ENCODE results near the gene THBS3.

Gene THBS3

GRCh38 chr1:155186067-155186793, 21.5 kb downstream of the THBS3 start:
- TF ChIP-seq CTCF (IDR thresholded peaks at IDR 0.05; ENCODE audit: low read depth, low read length, missing control alignments): no peak
- no peak overlapping the region for H3K4me3 ChIP-seq (ENCODE audit: low read depth, low read length)
- no peak for DNase-seq (ENCODE audit: low read depth)

DNA sequence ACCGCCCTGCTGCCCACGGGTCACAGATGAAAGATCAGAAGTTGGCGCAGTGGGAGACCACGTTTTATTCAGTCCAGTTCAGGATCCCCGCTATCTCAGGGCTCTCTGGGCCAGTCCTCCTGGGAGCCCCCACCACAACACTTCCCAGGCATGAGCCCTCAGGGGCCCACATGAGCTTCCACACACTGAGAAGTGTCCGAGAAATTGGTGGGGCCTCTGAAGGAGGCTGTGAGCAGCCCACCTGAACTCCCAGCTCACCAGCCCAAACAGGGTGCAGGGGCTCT, 22.0 kb downstream of the THBS3 start:
- no peak for DNase-seq (ENCODE audit: low read depth)
- no peak for TF ChIP-seq CTCF (IDR thresholded peaks at IDR 0.05; ENCODE audit: low read depth, low read length, missing control alignments)
- no peak overlapping the region for H3K4me3 ChIP-seq (ENCODE audit: low read depth, low read length)

DNA sequence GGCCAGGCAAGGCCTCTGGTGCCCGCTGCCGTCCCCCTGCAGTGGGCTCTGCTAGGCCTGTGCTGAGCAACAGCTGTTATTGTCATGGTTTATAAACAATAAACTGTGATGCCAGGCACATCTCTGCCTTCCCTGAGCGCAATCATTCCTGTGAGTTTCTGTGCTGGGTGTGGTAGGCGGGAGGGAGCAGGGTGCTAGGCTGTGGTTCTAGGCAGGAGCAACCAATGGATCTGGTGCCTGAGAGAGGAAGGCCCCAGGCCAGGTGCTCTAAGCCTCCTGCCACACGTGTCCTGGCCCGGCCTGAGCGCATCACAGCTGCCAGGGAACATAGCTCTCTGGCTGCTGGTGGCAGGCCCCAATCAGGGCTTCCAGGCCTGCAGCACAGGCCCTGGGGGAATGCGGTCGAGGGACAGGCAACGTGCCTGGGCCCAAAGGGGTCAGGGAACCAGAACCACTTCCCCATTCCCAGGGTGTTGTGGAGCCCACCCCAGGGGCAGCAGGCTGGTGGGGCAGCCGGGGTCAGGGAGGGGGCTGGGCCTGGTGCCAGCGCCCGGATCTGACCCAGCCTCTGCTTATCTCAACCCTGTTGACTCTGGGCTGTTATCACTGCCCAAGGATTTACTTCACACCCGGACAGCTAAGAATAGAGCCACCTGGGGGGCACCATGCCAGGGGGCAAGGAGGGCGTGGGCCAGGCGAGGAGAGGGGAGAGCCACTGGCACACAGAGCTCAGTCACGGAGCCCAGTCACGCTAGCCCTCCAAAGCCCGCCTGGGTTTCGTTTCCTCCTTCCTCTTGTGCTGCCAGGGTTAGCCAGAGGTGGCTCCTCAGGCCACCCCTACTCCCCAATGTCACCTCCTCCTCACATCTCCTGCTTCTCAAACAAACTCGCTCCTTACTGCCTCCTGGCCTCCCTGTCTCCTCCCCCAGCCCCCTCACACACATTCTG, 22.6 kb downstream of the THBS3 start:
- DNase-seq (ENCODE audit: low read depth): no peak
- TF ChIP-seq CTCF (IDR thresholded peaks at IDR 0.05; ENCODE audit: low read depth, low read length, missing control alignments): peak; percentile 45
- H3K4me3 ChIP-seq (ENCODE audit: low read depth, low read length): no peak overlapping the region

GRCh38 chr1:155184351-155184811, 23.3 kb downstream of the THBS3 start:
- TF ChIP-seq CTCF (IDR thresholded peaks at IDR 0.05; ENCODE audit: low read depth, low read length, missing control alignments): no peak
- no peak for DNase-seq (ENCODE audit: low read depth)
- H3K4me3 ChIP-seq (ENCODE audit: low read depth, low read length): no peak overlapping the region

- no peak for DNase-seq (ENCODE audit: low read depth)
- TF ChIP-seq CTCF (IDR thresholded peaks at IDR 0.05; ENCODE audit: low read depth, low read length, missing control alignments): no peak
- no peak overlapping the region for H3K4me3 ChIP-seq (ENCODE audit: low read depth, low read length)
Measured at GRCh38 chr1:155183775-155184221, 23.9 kb downstream of the THBS3 start.

- no peak for TF ChIP-seq CTCF (IDR thresholded peaks at IDR 0.05; ENCODE audit: low read depth, low read length, missing control alignments)
- no peak overlapping the region for H3K4me3 ChIP-seq (ENCODE audit: low read depth, low read length)
- DNase-seq (ENCODE audit: low read depth): no peak
Measured at GRCh38 chr1:155182052-155182550, 25.6 kb downstream of the THBS3 start.

All from GM12864 (cell line).